ENCODE results near the gene RAB15.

The RAB15 gene

DNA sequence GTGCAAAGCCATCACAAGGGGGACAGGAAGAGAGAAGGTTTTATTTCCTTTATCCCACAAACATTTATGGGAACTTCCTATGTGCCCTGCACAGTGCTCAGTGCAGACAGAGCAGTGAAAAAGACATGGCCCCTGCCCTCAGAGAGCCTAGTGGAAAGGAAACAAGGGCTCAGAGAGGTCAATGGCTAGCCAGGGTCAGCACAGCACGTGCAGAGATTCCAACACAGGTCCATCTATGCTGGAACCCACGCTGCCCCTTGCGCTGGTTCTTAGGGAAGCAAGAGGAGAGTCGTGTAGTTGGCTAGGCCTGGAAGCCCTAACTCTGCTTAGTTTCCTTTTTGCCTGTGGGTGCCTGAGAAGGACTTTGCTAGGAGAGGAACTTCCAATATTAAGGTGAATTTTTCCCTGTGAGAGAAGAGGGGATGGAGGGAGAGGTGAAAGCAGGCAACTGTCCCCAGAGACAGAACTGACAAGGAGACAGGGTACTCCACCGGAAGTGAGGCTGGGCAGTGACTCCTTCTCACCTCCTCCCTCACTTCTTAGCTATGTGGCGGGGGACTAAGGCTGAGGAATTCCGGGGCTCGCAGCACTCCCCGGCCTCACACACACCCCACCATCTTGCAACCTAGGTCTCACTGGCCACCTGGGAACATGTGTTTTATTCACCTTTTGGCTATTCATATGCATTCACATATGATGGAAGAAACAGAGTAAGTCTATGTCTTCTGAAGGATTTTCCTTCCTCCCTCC, 17.5 kb downstream of the RAB15 start:
- TF ChIP-seq FOXP2 (optimal IDR thresholded peaks at IDR 0.05; ENCODE audit: borderline replicate concordance, extremely low read depth, extremely low read length, insufficient read depth): no peak
- no peak for TF ChIP-seq SIN3A (IDR thresholded peaks at IDR 0.05; ENCODE audit: borderline replicate concordance, insufficient read depth, low read length)
- TF ChIP-seq TAF1 (IDR thresholded peaks at IDR 0.05; ENCODE audit: borderline replicate concordance, insufficient read depth, low read length): no peak
- TF ChIP-seq POLR2AphosphoS5 (IDR thresholded peaks at IDR 0.05; ENCODE audit: low read depth, low read length): no peak

- TF ChIP-seq SIN3A (IDR thresholded peaks at IDR 0.05; ENCODE audit: borderline replicate concordance, insufficient read depth, low read length) (no peak), TAF1 (IDR thresholded peaks at IDR 0.05; ENCODE audit: borderline replicate concordance, insufficient read depth, low read length) (no peak), FOXP2 (optimal IDR thresholded peaks at IDR 0.05; ENCODE audit: borderline replicate concordance, extremely low read depth, extremely low read length, insufficient read depth) (no peak), POLR2AphosphoS5 (IDR thresholded peaks at IDR 0.05; ENCODE audit: low read depth, low read length) (no peak), REST (IDR thresholded peaks at IDR 0.05; ENCODE audit: insufficient read depth in 1 of 2, low read depth in 2 of 2, low read length in 2 of 2) (no peak)
Measured at GRCh38 chr14:64953661-64954060, 18.5 kb downstream of the RAB15 start.

- no peak for TF ChIP-seq SIN3A (IDR thresholded peaks at IDR 0.05; ENCODE audit: borderline replicate concordance, insufficient read depth, low read length)
- TF ChIP-seq POLR2AphosphoS5 (IDR thresholded peaks at IDR 0.05; ENCODE audit: low read depth, low read length): no peak
- no peak for TF ChIP-seq FOXP2 (optimal IDR thresholded peaks at IDR 0.05; ENCODE audit: borderline replicate concordance, extremely low read depth, extremely low read length, insufficient read depth)
- TF ChIP-seq TAF1 (IDR thresholded peaks at IDR 0.05; ENCODE audit: borderline replicate concordance, insufficient read depth, low read length): no peak
- TF ChIP-seq REST (IDR thresholded peaks at IDR 0.05; ENCODE audit: insufficient read depth in 1 of 2, low read depth in 2 of 2, low read length in 2 of 2): no peak
Measured at GRCh38 chr14:64953310-64953654, 18.9 kb downstream of the RAB15 start.

GRCh38 chr14:64952598-64953309, 19.4 kb downstream of the RAB15 start:
- TF ChIP-seq FOXP2 (optimal IDR thresholded peaks at IDR 0.05; ENCODE audit: borderline replicate concordance, extremely low read depth, extremely low read length, insufficient read depth): no peak

- no peak for TF ChIP-seq TAF1 (IDR thresholded peaks at IDR 0.05; ENCODE audit: borderline replicate concordance, insufficient read depth, low read length)
- TF ChIP-seq REST (IDR thresholded peaks at IDR 0.05; ENCODE audit: insufficient read depth in 1 of 2, low read depth in 2 of 2, low read length in 2 of 2): no peak
- TF ChIP-seq POLR2AphosphoS5 (IDR thresholded peaks at IDR 0.05; ENCODE audit: low read depth, low read length): no peak
- TF ChIP-seq FOXP2 (optimal IDR thresholded peaks at IDR 0.05; ENCODE audit: borderline replicate concordance, extremely low read depth, extremely low read length, insufficient read depth): no peak
- no peak for TF ChIP-seq SIN3A (IDR thresholded peaks at IDR 0.05; ENCODE audit: borderline replicate concordance, insufficient read depth, low read length)
Measured at GRCh38 chr14:64951724-64952123, 20.4 kb downstream of the RAB15 start.

DNA sequence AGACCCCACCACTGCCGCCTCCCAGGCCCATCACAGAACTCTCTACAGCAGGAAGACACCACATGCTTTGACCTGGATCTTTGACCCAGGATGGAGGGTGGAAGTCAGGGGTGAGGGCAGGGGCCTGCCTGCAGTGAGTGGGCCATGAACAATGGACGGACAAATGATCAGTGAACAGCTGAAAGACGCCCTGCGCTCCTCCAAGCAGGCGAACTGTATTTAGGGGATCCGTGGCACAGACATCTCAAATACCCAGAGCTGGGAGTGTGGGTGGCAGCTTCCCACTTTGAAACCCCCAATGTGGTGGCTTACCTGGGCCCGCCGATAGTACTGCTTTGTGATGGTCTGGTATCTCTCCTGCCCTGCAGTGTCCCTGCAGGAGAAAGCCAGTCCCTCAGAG, 20.8 kb downstream of the RAB15 start:
- TF ChIP-seq TAF1 (IDR thresholded peaks at IDR 0.05; ENCODE audit: borderline replicate concordance, insufficient read depth, low read length): no peak
- no peak for TF ChIP-seq SIN3A (IDR thresholded peaks at IDR 0.05; ENCODE audit: borderline replicate concordance, insufficient read depth, low read length)
- TF ChIP-seq REST (IDR thresholded peaks at IDR 0.05; ENCODE audit: insufficient read depth in 1 of 2, low read depth in 2 of 2, low read length in 2 of 2): no peak
- no peak for TF ChIP-seq FOXP2 (optimal IDR thresholded peaks at IDR 0.05; ENCODE audit: borderline replicate concordance, extremely low read depth, extremely low read length, insufficient read depth)
- TF ChIP-seq POLR2AphosphoS5 (IDR thresholded peaks at IDR 0.05; ENCODE audit: low read depth, low read length): no peak
